AG10803 (cell line): ENCODE measurements around the gene AP2A2.

Experiments used
- DNase-seq: peaks from one replicate; pipeline ENCODE4 v3.0.0; 2010; ENCODE audit warnings: low read depth
- H3K4me3 ChIP-seq: 2 replicates; pipeline ENCODE4 v1.5.1; 2011; ENCODE audit warnings: mild to moderate bottlenecking, low read length, control low read depth
- TF ChIP-seq, protein P1 (sequence below): conservative IDR thresholded peaks from 2 replicates; pipeline ENCODE4 v1.5.1; 2011; ENCODE audit warnings: mild to moderate bottlenecking, low read length, control low read depth, inconsistent platforms

AP2A2 gene

DNA sequence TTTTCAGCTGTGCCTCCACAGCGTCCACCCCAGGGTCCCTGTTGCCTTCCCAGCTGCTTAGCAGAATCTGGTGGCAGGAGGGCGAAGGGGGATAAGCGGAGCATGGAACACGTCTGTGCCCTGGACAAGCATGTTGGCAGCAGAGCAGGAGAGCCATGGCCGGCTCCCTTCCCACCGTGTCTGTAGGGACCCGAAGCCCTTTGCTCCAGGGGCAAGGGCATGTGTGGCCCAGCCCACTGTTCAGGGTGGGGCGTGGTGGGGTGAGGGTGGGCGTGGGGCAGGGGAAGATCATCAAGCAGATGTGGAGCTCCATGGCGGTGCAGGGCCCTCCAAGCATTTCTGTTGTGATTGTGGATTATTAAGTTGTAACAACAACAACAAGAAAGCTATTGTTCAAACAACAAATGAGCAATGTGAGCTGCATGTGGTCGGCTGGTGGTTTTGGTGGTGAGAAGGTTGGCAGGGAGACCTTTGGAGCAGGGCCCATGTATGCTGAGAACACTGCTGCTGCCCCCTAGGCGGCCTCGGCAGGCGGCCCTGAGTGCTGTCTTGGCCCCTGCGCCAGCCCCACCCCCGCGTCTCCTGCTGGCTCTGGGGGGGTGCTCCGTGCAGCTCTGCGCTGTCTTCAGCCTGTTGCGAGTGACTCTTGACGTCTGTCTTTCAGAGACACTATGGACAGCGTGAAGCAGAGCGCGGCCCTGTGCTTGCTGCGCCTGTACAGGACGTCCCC lies 50.9 kb downstream of the AP2A2 start:
- TF ChIP-seq, protein P1, sequence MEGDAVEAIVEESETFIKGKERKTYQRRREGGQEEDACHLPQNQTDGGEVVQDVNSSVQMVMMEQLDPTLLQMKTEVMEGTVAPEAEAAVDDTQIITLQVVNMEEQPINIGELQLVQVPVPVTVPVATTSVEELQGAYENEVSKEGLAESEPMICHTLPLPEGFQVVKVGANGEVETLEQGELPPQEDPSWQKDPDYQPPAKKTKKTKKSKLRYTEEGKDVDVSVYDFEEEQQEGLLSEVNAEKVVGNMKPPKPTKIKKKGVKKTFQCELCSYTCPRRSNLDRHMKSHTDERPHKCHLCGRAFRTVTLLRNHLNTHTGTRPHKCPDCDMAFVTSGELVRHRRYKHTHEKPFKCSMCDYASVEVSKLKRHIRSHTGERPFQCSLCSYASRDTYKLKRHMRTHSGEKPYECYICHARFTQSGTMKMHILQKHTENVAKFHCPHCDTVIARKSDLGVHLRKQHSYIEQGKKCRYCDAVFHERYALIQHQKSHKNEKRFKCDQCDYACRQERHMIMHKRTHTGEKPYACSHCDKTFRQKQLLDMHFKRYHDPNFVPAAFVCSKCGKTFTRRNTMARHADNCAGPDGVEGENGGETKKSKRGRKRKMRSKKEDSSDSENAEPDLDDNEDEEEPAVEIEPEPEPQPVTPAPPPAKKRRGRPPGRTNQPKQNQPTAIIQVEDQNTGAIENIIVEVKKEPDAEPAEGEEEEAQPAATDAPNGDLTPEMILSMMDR, result peak; percentile 46
- H3K4me3 ChIP-seq, result no peak overlapping the region
- peak; percentile 86 for DNase-seq

DNA sequence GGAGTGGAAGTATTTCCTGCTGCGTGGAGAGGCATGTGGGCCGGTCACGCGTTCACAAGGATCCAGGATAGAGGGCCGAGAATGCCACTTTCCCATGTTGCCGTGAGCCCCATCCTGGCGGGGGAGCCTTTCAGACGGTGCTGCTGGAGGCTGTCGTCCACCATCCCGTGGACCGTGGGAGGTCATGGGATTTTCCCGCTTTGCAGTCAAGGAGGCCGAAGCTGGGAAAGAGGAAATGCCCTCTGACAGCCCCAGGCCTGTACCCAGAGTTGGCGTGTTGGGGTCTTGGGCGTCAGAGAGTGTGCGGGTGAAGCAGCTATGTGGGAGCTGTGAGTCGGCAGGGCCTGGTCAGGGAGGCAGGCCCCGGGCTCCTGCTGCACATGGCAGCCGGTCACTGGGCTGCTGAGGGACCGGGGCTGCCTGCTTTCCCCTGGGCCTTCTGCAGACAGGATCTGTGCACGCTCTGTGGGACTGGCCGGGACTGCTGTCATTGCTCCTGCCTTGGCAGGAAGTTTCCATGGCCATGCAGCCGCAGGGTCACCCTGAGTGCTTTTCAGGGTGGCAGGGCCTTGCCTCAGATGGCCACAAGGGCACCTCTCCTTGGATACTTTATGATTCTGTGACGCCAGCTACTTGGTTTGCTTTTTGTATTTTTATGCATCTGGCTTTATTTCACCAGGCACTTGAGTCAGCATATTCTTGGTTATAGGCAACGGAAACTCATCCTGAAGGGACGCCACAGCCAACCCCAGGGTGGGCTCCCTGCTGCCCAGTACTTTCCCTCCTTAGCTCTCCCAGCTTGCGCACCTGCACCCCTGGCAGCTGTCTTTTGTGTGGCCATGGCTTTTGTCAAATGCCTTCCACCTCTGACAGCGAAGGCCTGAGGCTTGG lies 52.4 kb downstream of the AP2A2 start:
- no peak for DNase-seq
- H3K4me3 ChIP-seq, result no peak overlapping the region
- TF ChIP-seq, protein P1, result no peak

GRCh38 chr11:978781-979180 lies 53.1 kb downstream of the AP2A2 start:
- TF ChIP-seq, protein P1, result no peak
- DNase-seq, result no peak
- no peak overlapping the region for H3K4me3 ChIP-seq

GRCh38 chr11:980438-981357 lies 55.0 kb downstream of the AP2A2 start:
- TF ChIP-seq, protein P1, result 0 out of 2 replicates have a peak, but pooled peaks have one; percentile 7
- peak; percentile 7 for DNase-seq
- H3K4me3 ChIP-seq, result no peak overlapping the region

- DNase-seq, result no peak
- no peak overlapping the region for H3K4me3 ChIP-seq
- TF ChIP-seq, protein P1, result no peak
Measured at GRCh38 chr11:981764-982163, 56.1 kb downstream of the AP2A2 start.

DNA sequence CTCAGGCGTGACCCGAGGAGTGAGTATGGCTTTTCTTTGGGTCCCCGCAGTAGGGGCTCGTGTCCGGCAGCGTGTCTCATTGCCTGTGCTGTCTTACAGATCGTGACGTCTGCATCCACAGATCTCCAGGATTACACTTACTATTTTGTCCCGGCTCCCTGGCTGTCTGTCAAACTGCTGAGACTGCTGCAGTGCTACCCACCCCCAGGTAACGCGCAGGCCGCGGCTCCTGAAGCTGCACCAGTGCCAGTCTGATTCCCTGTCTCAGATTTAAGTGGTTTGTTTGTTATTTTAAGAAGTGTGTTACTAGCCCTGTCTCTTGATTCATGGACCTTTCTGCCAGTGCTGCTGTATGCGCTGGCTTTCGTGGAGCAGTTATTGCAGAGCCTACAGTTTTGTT lies 58.9 kb downstream of the AP2A2 start:
- H3K4me3 ChIP-seq, result no peak overlapping the region
- DNase-seq, result no peak
- TF ChIP-seq, protein P1, result no peak
